GM13976 (cell line): Measurements from ENCODE around the gene GAS2L3.

Experiments used
- DNase-seq: peaks from one replicate; pipeline ENCODE4 v3.0.0; 2012; ENCODE audit warnings: low spot score
- CTCF ChIP-seq: IDR thresholded peaks from 2 replicates; pipeline ENCODE4 v1.5.1; 2012; ENCODE audit warnings: borderline replicate concordance, mild to moderate bottlenecking; ENCODE audit not compliant: insufficient read depth; ENCODE audit errors: extremely low read depth, missing control alignments, control extremely low read depth
- in situ Hi-C: fragments of 300-500 bp; cut with MboI; formaldehyde crosslinking; loops from one replicate; pipeline ENCODE4 v1.12.0; 2022; ENCODE audit warnings: low sequenced_read_pairs, mixed read lengths, inconsistent platforms; ENCODE audit not compliant: unreplicated experiment

Gene GAS2L3

GRCh38 chr12:100573292-100574186, at the start of gene GAS2L3:
Gene GAS2L3 (plus strand): TSS chr12:100573684. CDS start chr12:100594905, 21,221 bp downstream.
- in situ Hi-C loops: loop anchor here (25.0 kb wide), 1 partner anchor 336 kb away; no protein-coding TSS in a partner anchor
- TF ChIP-seq CTCF: no peak
- peak; percentile 92 for DNase-seq

- no peak for DNase-seq
- no peak for TF ChIP-seq CTCF
- in situ Hi-C loops: no loop called here
These were observed 45.5 kb upstream of the GAS2L3 start for GRCh38 chr12:100528034-100528433.

GRCh38 chr12:100528471-100529127, 44.9 kb upstream of the GAS2L3 start:
- DNase-seq: no peak
- no peak for TF ChIP-seq CTCF
- in situ Hi-C loops: no loop called here

GRCh38 chr12:100529756-100530350, 43.6 kb upstream of the GAS2L3 start:
- TF ChIP-seq CTCF: no peak
- no peak for DNase-seq
- in situ Hi-C loops: no loop called here

- no peak for DNase-seq
- in situ Hi-C loops: no loop called here
- no peak for TF ChIP-seq CTCF
These were observed 40.1 kb upstream of the GAS2L3 start for GRCh38 chr12:100533376-100533775.

- in situ Hi-C loops: no loop called here
- no peak for DNase-seq
- no peak for TF ChIP-seq CTCF
These were observed 38.8 kb upstream of the GAS2L3 start for GRCh38 chr12:100534625-100535227.
